Mesenchymal stem cell (in vitro differentiated cells and primary cell): ENCODE data around the gene TRPV2.

Source experiments
- DNase-seq: peaks from one replicate; pipeline ENCODE4 v3.0.0-alpha.2; 2013
- H2AFZ ChIP-seq: one replicate; pipeline ENCODE4 v1.6.1; 2013; ENCODE audit warnings: low read depth, mild to moderate bottlenecking, control low read depth, inconsistent platforms, low read length, moderate library complexity
- H2AK5ac ChIP-seq: 2 replicates; pipeline ENCODE4 v1.6.1; 2013; ENCODE audit warnings: low read length, moderate library complexity, mild to moderate bottlenecking, inconsistent platforms; ENCODE audit not compliant: severe bottlenecking
- H2BK120ac ChIP-seq: one replicate; pipeline ENCODE4 v1.6.1; 2013; ENCODE audit warnings: low read depth, mild to moderate bottlenecking, inconsistent platforms, low read length, moderate library complexity
- H2BK12ac ChIP-seq, 2 experiments: one replicate each; pipeline ENCODE4 v1.6.1; 2013; ENCODE audit warnings: inconsistent platforms in 2 of 2, low read length in 2 of 2, mild to moderate bottlenecking in 2 of 2, moderate library complexity in 2 of 2, control low read depth in 1 of 2
- H2BK15ac ChIP-seq: one replicate; pipeline ENCODE4 v1.6.1; 2013; ENCODE audit warnings: mild to moderate bottlenecking, low read depth, inconsistent platforms; ENCODE audit not compliant: poor library complexity, severe bottlenecking
- H2BK5ac ChIP-seq: 2 replicates; pipeline ENCODE4 v1.6.1; 2013; ENCODE audit warnings: low read depth, mild to moderate bottlenecking, low read length, control low read depth, inconsistent platforms; ENCODE audit not compliant: poor library complexity, severe bottlenecking
- H3K14ac ChIP-seq, 2 experiments: one replicate each; pipeline ENCODE4 v1.6.1; 2013; ENCODE audit warnings: inconsistent platforms in 2 of 2, low read length in 2 of 2, control low read depth in 1 of 2, mild to moderate bottlenecking in 1 of 2, moderate library complexity in 1 of 2
- H3K18ac ChIP-seq, 2 experiments: one replicate each; pipeline ENCODE4 v1.6.1; 2013; ENCODE audit warnings: inconsistent platforms in 2 of 2, low read length in 2 of 2, control low read depth in 1 of 2, low read depth in 1 of 2, mild to moderate bottlenecking in 1 of 2
- H3K23ac ChIP-seq, 2 experiments: one replicate each; pipeline ENCODE4 v1.6.1; 2013; ENCODE audit warnings: inconsistent platforms in 2 of 2, low read length in 2 of 2, mild to moderate bottlenecking in 2 of 2, moderate library complexity in 2 of 2, control low read depth in 1 of 2
- H3K27ac ChIP-seq: 2 replicates; pipeline ENCODE4 v1.5.1; 2013; ENCODE audit warnings: mild to moderate bottlenecking, moderate library complexity, low read length, control low read depth, inconsistent platforms; ENCODE audit not compliant: poor library complexity, severe bottlenecking
- H3K27me3 ChIP-seq, 2 experiments: 2 replicates each; pipeline versions ENCODE4 v1.6.1 to v1.7.0; 2013; ENCODE audit warnings: low read length in 2 of 2, mild to moderate bottlenecking in 2 of 2, moderate library complexity in 2 of 2, control low read depth in 1 of 2, inconsistent platforms in 1 of 2; ENCODE audit not compliant: control insufficient read depth in 1 of 2, insufficient read depth in 1 of 2
- H3K36me3 ChIP-seq, 2 experiments: 2 replicates each; pipeline versions ENCODE4 v1.6.1 to v1.7.0; 2013; ENCODE audit warnings: low read length in 2 of 2, control low read depth in 1 of 2, inconsistent platforms in 1 of 2, low read depth in 1 of 2, mild to moderate bottlenecking in 1 of 2; ENCODE audit not compliant: insufficient read depth in 2 of 2, control insufficient read depth in 1 of 2
- H3K4ac ChIP-seq, 2 experiments: one replicate each; pipeline ENCODE4 v1.6.1; 2013; ENCODE audit warnings: inconsistent platforms in 2 of 2, low read length in 2 of 2, mild to moderate bottlenecking in 2 of 2, moderate library complexity in 2 of 2, control low read depth in 1 of 2, low read depth in 1 of 2
- H3K4me1 ChIP-seq: 2 replicates; pipeline ENCODE4 v1.6.1; 2013; ENCODE audit warnings: low read depth, low read length, control low read depth; ENCODE audit not compliant: control insufficient read depth, insufficient read depth
- H3K4me2 ChIP-seq: 2 replicates; pipeline ENCODE4 v1.6.1; 2013; ENCODE audit warnings: low read length, mild to moderate bottlenecking, inconsistent platforms; ENCODE audit not compliant: poor library complexity, severe bottlenecking
- H3K4me3 ChIP-seq, 2 experiments: 2 replicates each; pipeline versions ENCODE4 v1.5.1 to v1.7.0; 2013; ENCODE audit warnings: low read length in 2 of 2, mild to moderate bottlenecking in 2 of 2, control low read depth in 1 of 2, low read depth in 1 of 2; ENCODE audit not compliant: insufficient read depth in 1 of 2
- H3K79me1 ChIP-seq: replicated peaks from 2 replicates; pipeline ENCODE4 v1.6.1; 2013; ENCODE audit warnings: mild to moderate bottlenecking, control low read depth, low read length, inconsistent platforms; ENCODE audit not compliant: poor library complexity, severe bottlenecking
- H3K9ac ChIP-seq: 2 replicates; pipeline ENCODE4 v1.7.0; 2013; ENCODE audit warnings: mild to moderate bottlenecking, low read length, moderate library complexity
- H3K9me3 ChIP-seq: 2 replicates; pipeline ENCODE4 v1.7.0; 2013; ENCODE audit warnings: mild to moderate bottlenecking, low read length; ENCODE audit not compliant: control insufficient read depth
- H4K8ac ChIP-seq: one replicate; pipeline ENCODE4 v1.6.1; 2013; ENCODE audit warnings: inconsistent platforms, mild to moderate bottlenecking, low read length, moderate library complexity
- H4K91ac ChIP-seq: one replicate; pipeline ENCODE4 v1.6.1; 2013; ENCODE audit warnings: mild to moderate bottlenecking, low read length, inconsistent platforms
- WGBS: methylation state at CpG from one replicate; pipeline ENCODE4 v1.1.7; 2013; ENCODE audit warnings: mixed read lengths; 5-methylcytosine and 5-hydroxymethylcytosine counted together

TRPV2 gene

DNA sequence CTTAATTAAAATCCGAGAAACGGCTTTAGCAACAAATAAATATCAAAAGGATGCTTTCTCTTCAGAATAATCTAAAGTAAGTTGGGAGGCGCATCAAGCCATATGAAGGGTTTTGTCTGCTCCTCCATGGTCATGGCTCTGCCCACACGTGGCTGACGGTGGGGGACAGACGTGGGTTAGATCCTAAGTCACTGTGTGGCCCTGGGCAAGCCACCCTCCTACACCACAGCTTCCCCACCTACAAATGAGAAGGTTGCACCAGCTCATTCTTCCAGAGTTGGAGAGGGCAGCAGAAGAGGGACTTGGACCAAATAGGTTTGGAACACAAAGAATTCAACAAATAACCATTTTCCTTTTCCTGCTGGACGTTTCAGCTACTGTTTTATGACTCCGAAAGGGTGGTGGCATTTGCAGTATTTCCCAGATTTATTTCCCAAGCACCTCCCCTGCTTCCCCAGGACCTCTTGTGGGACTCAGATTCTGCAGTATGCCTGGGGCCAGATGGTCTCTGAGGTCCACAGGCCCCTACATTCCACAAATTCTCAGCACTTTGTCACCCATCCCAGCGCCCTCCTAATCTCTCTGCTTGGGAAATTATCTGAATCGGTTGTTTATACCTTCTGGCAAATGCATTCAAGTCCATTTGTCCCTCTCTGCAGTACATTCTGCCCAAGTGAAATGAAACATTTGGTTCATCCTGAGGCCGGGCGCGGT lies 58.8 kb downstream of the TRPV2 start:
- Histone ChIP-seq H4K8ac (no peak overlapping the region), H3K18ac (no peak overlapping the region), H3K4ac (no peak overlapping the region), H3K9ac (no peak overlapping the region), H2BK12ac (peak overlapping the region in 1 of 2 experiments; percentile 42), H3K27ac (no peak overlapping the region), H3K14ac (no peak overlapping the region), H3K4me1 (peaks cover 18% of the 10 kb centered on the region), H2AK5ac (no peak overlapping the region), H4K91ac (no peak overlapping the region), H3K4me2 (no peak overlapping the region), H2AFZ (no peak overlapping the region), H3K23ac (no peak overlapping the region), H3K27me3 (peaks cover 0 to 13% of the 10 kb centered on the region in 2 experiments), H3K9me3 (no peaks in the 10 kb centered on the region), H2BK5ac (no peak overlapping the region), H2BK120ac (no peak overlapping the region), H3K79me1 (no peaks in the 10 kb centered on the region), H2BK15ac (no peak overlapping the region), H3K4me3 (no peak overlapping the region), H3K36me3 (no peaks in the 10 kb centered on the region)
- 63% methylated on average over 13 of the region's 13 CpGs for WGBS
- peak; percentile 25 for DNase-seq

DNA sequence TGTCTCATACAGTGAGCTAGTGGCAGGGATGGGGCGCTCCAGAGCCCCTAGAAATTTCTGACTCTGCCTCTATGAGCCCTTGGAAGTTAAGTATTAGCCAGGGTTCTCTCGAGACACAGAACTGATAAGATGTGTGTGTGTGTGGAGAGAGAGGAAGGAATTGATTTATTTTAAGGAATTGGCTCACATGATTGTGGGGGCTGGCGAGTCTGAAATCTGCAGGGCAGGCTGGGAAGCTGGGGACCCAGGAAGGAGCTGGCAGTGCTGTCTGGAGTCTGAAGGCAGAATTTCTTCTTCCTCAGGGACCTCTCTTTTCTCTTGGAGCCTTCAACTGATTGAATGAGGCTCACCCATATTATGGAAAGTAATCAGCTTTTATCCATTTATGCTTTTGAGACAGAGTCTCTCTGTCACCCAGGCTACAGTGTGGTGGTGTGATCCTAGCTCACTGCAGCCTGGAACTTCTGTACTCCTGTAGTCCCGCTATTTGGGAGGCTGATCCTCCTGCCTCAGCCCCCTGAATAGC lies 59.9 kb downstream of the TRPV2 start:
- 92% methylated on average over 4 of the region's 4 CpGs for WGBS
- H3K4ac ChIP-seq = no peak overlapping the region
- no peak overlapping the region for H2BK5ac ChIP-seq
- no peak overlapping the region for H3K23ac ChIP-seq
- DNase-seq = no peak
- no peak overlapping the region for H3K27ac ChIP-seq
- H2BK15ac ChIP-seq = no peak overlapping the region
- no peak overlapping the region for H3K4me3 ChIP-seq
- no peak overlapping the region for H3K4me2 ChIP-seq
- H3K27me3 ChIP-seq = peaks cover 0 to 10% of the 10 kb centered on the region in 2 experiments
- H3K4me1 ChIP-seq = peaks cover 18% of the 10 kb centered on the region
- H2AFZ ChIP-seq = no peak overlapping the region
- no peak overlapping the region for H4K8ac ChIP-seq
- no peaks in the 10 kb centered on the region for H3K36me3 ChIP-seq
- no peak overlapping the region for H2AK5ac ChIP-seq
- no peak overlapping the region for H2BK120ac ChIP-seq
- no peaks in the 10 kb centered on the region for H3K79me1 ChIP-seq
- no peaks in the 10 kb centered on the region for H3K9me3 ChIP-seq
- no peak overlapping the region for H4K91ac ChIP-seq
- no peak overlapping the region for H3K14ac ChIP-seq
- H2BK12ac ChIP-seq = no peak overlapping the region
- H3K18ac ChIP-seq = no peak overlapping the region
- H3K9ac ChIP-seq = no peak overlapping the region

DNA sequence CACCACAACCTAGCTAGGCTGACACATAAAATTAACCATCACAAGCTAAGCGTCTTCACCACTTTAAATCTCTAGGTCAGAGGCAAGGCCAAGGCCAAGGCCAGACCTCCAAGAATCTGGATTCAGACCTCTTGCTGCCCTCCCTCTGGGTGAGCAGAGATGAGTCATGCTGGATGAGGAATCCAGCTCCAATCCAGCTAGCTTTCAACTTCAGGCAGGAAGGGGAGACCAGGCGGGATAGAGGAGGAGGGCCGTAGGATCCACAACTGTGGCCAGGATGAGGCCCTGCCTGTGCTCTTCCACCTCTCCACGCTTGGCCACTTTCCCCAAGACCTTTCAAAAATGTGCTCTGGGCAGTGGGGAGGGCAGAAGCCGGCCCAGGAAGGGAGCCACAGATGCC lies 61.9 kb downstream of the TRPV2 start:
- Histone ChIP-seq H4K91ac (peak overlapping the region; percentile 81), H2BK15ac (peak overlapping the region; percentile 55), H3K36me3 (no peaks in the 10 kb centered on the region), H2BK120ac (peak overlapping the region; percentile 69), H3K4ac (peak overlapping the region; percentile 38 to 93), H3K27me3 (no peaks in the 10 kb centered on the region), H2AK5ac (no peak overlapping the region), H3K4me1 (peaks cover 18% of the 10 kb centered on the region), H3K9me3 (no peaks in the 10 kb centered on the region), H3K79me1 (no peaks in the 10 kb centered on the region), H3K27ac (peak overlapping the region; percentile 82), H3K4me3 (no peak overlapping the region), H2AFZ (peak overlapping the region; percentile 54), H2BK12ac (peak overlapping the region in 1 of 2 experiments; percentile 79), H4K8ac (peak overlapping the region; percentile 88), H3K4me2 (no peak overlapping the region), H3K9ac (peak overlapping the region; percentile 72), H3K23ac (no peak overlapping the region), H2BK5ac (no peak overlapping the region), H3K14ac (peak overlapping the region in 1 of 2 experiments; percentile 51), H3K18ac (peak overlapping the region; percentile 60 to 75)
- WGBS = 12% methylated on average over 4 of the region's 5 CpGs
- DNase-seq = peak; percentile 87

DNA sequence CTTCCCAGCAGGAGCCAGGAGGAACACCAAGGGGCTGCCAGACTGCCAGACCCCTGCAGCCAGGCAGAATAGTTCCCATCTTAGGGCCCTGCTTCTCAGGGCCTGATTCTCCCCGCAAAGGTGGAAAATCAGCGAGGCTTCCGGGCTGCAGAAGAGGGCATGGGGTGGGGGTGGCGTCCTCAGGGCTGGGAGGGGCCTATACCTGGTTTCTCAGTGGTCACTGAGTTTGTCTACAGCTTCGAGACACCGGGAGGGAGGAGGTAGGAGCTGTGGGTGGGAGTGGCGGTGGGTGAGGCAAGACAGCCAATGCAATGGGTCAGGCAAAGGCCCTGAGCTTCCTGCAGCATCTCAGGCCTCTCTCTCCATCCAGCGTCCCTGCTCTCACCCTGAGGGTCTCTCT lies 62.3 kb downstream of the TRPV2 start:
- no peaks in the 10 kb centered on the region for H3K9me3 ChIP-seq
- peak overlapping the region; percentile 81 for H4K91ac ChIP-seq
- H3K27ac ChIP-seq = peak overlapping the region; percentile 82
- peak overlapping the region; percentile 54 for H2AFZ ChIP-seq
- peak overlapping the region in 1 of 2 experiments; percentile 79 for H2BK12ac ChIP-seq
- 53% methylated on average over 5 of the region's 8 CpGs for WGBS
- H4K8ac ChIP-seq = peak overlapping the region; percentile 88
- H3K79me1 ChIP-seq = no peaks in the 10 kb centered on the region
- H2AK5ac ChIP-seq = peak overlapping the region; percentile 24
- no peak overlapping the region for H3K4me2 ChIP-seq
- no peak overlapping the region for H2BK5ac ChIP-seq
- H3K18ac ChIP-seq = peak overlapping the region; percentile 60 to 75
- H3K4me3 ChIP-seq = no peak overlapping the region
- peaks cover 18% of the 10 kb centered on the region for H3K4me1 ChIP-seq
- peak overlapping the region; percentile 72 for H3K9ac ChIP-seq
- no peak for DNase-seq
- H3K14ac ChIP-seq = peak overlapping the region in 1 of 2 experiments; percentile 51
- peak overlapping the region; percentile 69 for H2BK120ac ChIP-seq
- peak overlapping the region; percentile 55 for H2BK15ac ChIP-seq
- no peak overlapping the region for H3K23ac ChIP-seq
- H3K36me3 ChIP-seq = no peaks in the 10 kb centered on the region
- peak overlapping the region; percentile 38 to 93 for H3K4ac ChIP-seq
- H3K27me3 ChIP-seq = no peaks in the 10 kb centered on the region
